Neural progenitor cell (in vitro differentiated cells): Measurements from ENCODE around the gene PADI1. TPM values are rescaled to one million over a fixed set of nuclear protein-coding genes. Genes with fewer than 3 reads are reported as not detected.
A peak's percentile ranks its signal among the peaks of the same experiment; 100 is the strongest.

Source experiments
- DNase-seq: peaks from one replicate; pipeline ENCODE4 v3.0.0-alpha.2; 2016; ENCODE audit warnings: low spot score
- H2AFZ ChIP-seq: fragments of 200-600 bp; sonication (generic); replicated peaks from 2 replicates; pipeline ENCODE4 v1.6.1; 2016; ENCODE audit warnings: antibody characterized with exemption
- H3F3A ChIP-seq: fragments of 200-600 bp; sonication (generic); 2 replicates; pipeline ENCODE4 v1.6.1; 2016; ENCODE audit warnings: antibody characterized with exemption, low read depth
- H3K27ac ChIP-seq: fragments of 200-600 bp; sonication (generic); 2 replicates; pipeline ENCODE4 v1.5.1; 2016; ENCODE audit warnings: mild to moderate bottlenecking
- H3K27me3 ChIP-seq: fragments of 200-600 bp; sonication (generic); 2 replicates; pipeline ENCODE4 v1.6.1; 2016; ENCODE audit warnings: mild to moderate bottlenecking, moderate library complexity
- H3K36me3 ChIP-seq: fragments of 200-600 bp; sonication (generic); 2 replicates; pipeline ENCODE4 v1.5.1; 2016
- H3K4me1 ChIP-seq: fragments of 200-600 bp; sonication (generic); 2 replicates; pipeline ENCODE4 v1.6.1; 2016; ENCODE audit warnings: mixed run types
- H3K4me2 ChIP-seq: fragments of 200-600 bp; sonication (generic); 2 replicates; pipeline ENCODE4 v1.6.1; 2016
- H3K4me3 ChIP-seq: fragments of 200-600 bp; sonication (generic); 2 replicates; pipeline ENCODE4 v1.5.1; 2016
- H3K79me2 ChIP-seq: fragments of 200-600 bp; sonication (generic); 2 replicates; pipeline ENCODE4 v1.6.1; 2016; ENCODE audit warnings: low read depth
- H3K9ac ChIP-seq: fragments of 200-600 bp; sonication (generic); 2 replicates; pipeline ENCODE4 v1.6.1; 2016
- H3K9me3 ChIP-seq: fragments of 200-600 bp; sonication (generic); 2 replicates; pipeline ENCODE4 v1.5.1; 2016; ENCODE audit warnings: low read depth
- H4K20me1 ChIP-seq: fragments of 200-600 bp; sonication (generic); 2 replicates; pipeline ENCODE4 v1.6.1; 2016; ENCODE audit warnings: low read depth
- H3K27ac Mint-ChIP-seq: 3 replicates; pipeline ENCODE4 v1.8.0; 2021; ENCODE audit warnings: mixed read lengths
- H3K27me3 Mint-ChIP-seq: 2 replicates; pipeline ENCODE4 v1.8.0; 2022; ENCODE audit warnings: low read depth, mild to moderate bottlenecking, inconsistent platforms, moderate library complexity, mixed read lengths; ENCODE audit not compliant: insufficient read depth
- H3K36me3 Mint-ChIP-seq: 3 replicates; pipeline ENCODE4 v1.8.0; 2021; ENCODE audit warnings: mixed read lengths
- H3K4me1 Mint-ChIP-seq: 3 replicates; pipeline ENCODE4 v1.8.0; 2021; ENCODE audit warnings: mixed read lengths
- H3K4me3 Mint-ChIP-seq: 3 replicates; pipeline ENCODE4 v1.8.0; 2021; ENCODE audit warnings: mild to moderate bottlenecking, moderate library complexity, mixed read lengths
- H3K9me3 Mint-ChIP-seq: 3 replicates; pipeline ENCODE4 v1.8.0; 2020; ENCODE audit warnings: mixed read lengths
- CTCF ChIP-seq: fragments of 200-600 bp; sonication (generic); IDR thresholded peaks from 2 replicates; pipeline ENCODE4 v1.5.1; 2017; ENCODE audit warnings: antibody characterized with exemption, mild to moderate bottlenecking
- EZH2 ChIP-seq: fragments of 200-600 bp; sonication (generic); IDR thresholded peaks from 2 replicates; pipeline ENCODE4 v1.6.1; 2017; ENCODE audit warnings: antibody characterized with exemption, mild to moderate bottlenecking, moderate library complexity
- EZH2phosphoT487 ChIP-seq: fragments of 200-600 bp; sonication (generic); IDR thresholded peaks from 2 replicates; pipeline ENCODE4 v1.6.1; 2017; ENCODE audit warnings: antibody characterized with exemption
- total RNA-seq: library from RNA; depleted of rRNA; stranded (reverse); fragments of >200 nt; gene quantifications from 2 replicates; pipeline ENCODE4 v1.2.3, GENCODE V29; 2015; ENCODE audit warnings: low replicate concordance

Gene PADI1
- total RNA-seq, 1 donor from 2014 or later = 0.09 TPM

- Mint-ChIP-seq H3K4me1 (peaks cover 28% of the 10 kb centered on the region), H3K9me3 (no peaks in the 10 kb centered on the region), H3K4me3 (no peak overlapping the region), H3K27me3 (peaks cover 13% of the 10 kb centered on the region), H3K36me3 (no peaks in the 10 kb centered on the region), H3K27ac (no peak overlapping the region)
- DNase-seq = no peak
- Histone ChIP-seq H3K27me3 (no peaks in the 10 kb centered on the region), H3K4me1 (peaks cover 35% of the 10 kb centered on the region), H3K79me2 (no peaks in the 10 kb centered on the region), H3K9me3 (no peaks in the 10 kb centered on the region), H2AFZ (no peak overlapping the region), H3F3A (peaks cover 9% of the 10 kb centered on the region), H3K27ac (no peak overlapping the region), H3K4me3 (no peak overlapping the region), H4K20me1 (no peaks in the 10 kb centered on the region), H3K4me2 (no peak overlapping the region), H3K9ac (no peak overlapping the region), H3K36me3 (no peaks in the 10 kb centered on the region)
- TF ChIP-seq EZH2 (no peak), CTCF (no peak)
These were observed 38.3 kb downstream of the PADI1 start for GRCh38 chr1:17243274-17243673.

GRCh38 chr1:17244821-17245740 lies 40.2 kb downstream of the PADI1 start:
- Histone ChIP-seq H3K9ac (no peak overlapping the region), H3K27ac (no peak overlapping the region), H3K4me1 (peaks cover 29% of the 10 kb centered on the region), H4K20me1 (no peaks in the 10 kb centered on the region), H3K4me3 (no peak overlapping the region), H3K79me2 (no peaks in the 10 kb centered on the region), H3K27me3 (no peaks in the 10 kb centered on the region), H3K4me2 (peak overlapping the region; percentile 7), H3K36me3 (no peaks in the 10 kb centered on the region), H3F3A (peaks cover 9% of the 10 kb centered on the region), H2AFZ (peak overlapping the region; percentile 19), H3K9me3 (no peaks in the 10 kb centered on the region)
- DNase-seq = peak; percentile 52
- H3K27ac Mint-ChIP-seq = peak overlapping the region; percentile 69
- peaks cover 24% of the 10 kb centered on the region for H3K4me1 Mint-ChIP-seq
- H3K36me3 Mint-ChIP-seq = no peaks in the 10 kb centered on the region
- H3K9me3 Mint-ChIP-seq = no peaks in the 10 kb centered on the region
- no peak for TF ChIP-seq EZH2
- no peak for TF ChIP-seq CTCF
- TF ChIP-seq EZH2phosphoT487 = no peak
- peaks cover 15% of the 10 kb centered on the region for H3K27me3 Mint-ChIP-seq
- no peak overlapping the region for H3K4me3 Mint-ChIP-seq

GRCh38 chr1:17245816-17246325 lies 40.9 kb downstream of the PADI1 start:
- no peaks in the 10 kb centered on the region for H3K27me3 ChIP-seq
- Mint-ChIP-seq H3K9me3 (no peaks in the 10 kb centered on the region), H3K27me3 (peaks cover 12% of the 10 kb centered on the region), H3K4me3 (no peak overlapping the region), H3K27ac (peak overlapping the region; percentile 69), H3K36me3 (no peaks in the 10 kb centered on the region), H3K4me1 (peaks cover 22% of the 10 kb centered on the region)
- H3K9ac ChIP-seq = no peak overlapping the region
- H3K9me3 ChIP-seq = no peaks in the 10 kb centered on the region
- no peaks in the 10 kb centered on the region for H4K20me1 ChIP-seq
- no peaks in the 10 kb centered on the region for H3K36me3 ChIP-seq
- TF ChIP-seq EZH2phosphoT487 = no peak
- no peaks in the 10 kb centered on the region for H3K79me2 ChIP-seq
- no peak overlapping the region for H3K4me2 ChIP-seq
- DNase-seq = no peak
- H2AFZ ChIP-seq = no peak overlapping the region
- H3F3A ChIP-seq = peaks cover 9% of the 10 kb centered on the region
- no peak overlapping the region for H3K27ac ChIP-seq
- no peak overlapping the region for H3K4me3 ChIP-seq
- H3K4me1 ChIP-seq = peaks cover 22% of the 10 kb centered on the region

- Histone ChIP-seq H2AFZ (no peak overlapping the region), H4K20me1 (no peaks in the 10 kb centered on the region), H3K4me3 (no peak overlapping the region), H3K79me2 (no peaks in the 10 kb centered on the region), H3K4me1 (peaks cover 18% of the 10 kb centered on the region), H3K27me3 (no peaks in the 10 kb centered on the region), H3K27ac (no peak overlapping the region), H3K36me3 (no peaks in the 10 kb centered on the region), H3K9ac (no peak overlapping the region), H3F3A (peaks cover 9% of the 10 kb centered on the region), H3K4me2 (no peak overlapping the region), H3K9me3 (no peaks in the 10 kb centered on the region)
- DNase-seq = no peak
- H3K27ac Mint-ChIP-seq = peak overlapping the region; percentile 46
- no peaks in the 10 kb centered on the region for H3K9me3 Mint-ChIP-seq
- TF ChIP-seq CTCF = no peak
- TF ChIP-seq EZH2phosphoT487 = no peak
- no peak for TF ChIP-seq EZH2
- no peaks in the 10 kb centered on the region for H3K36me3 Mint-ChIP-seq
- H3K27me3 Mint-ChIP-seq = peaks cover 10% of the 10 kb centered on the region
- no peak overlapping the region for H3K4me3 Mint-ChIP-seq
- H3K4me1 Mint-ChIP-seq = peaks cover 21% of the 10 kb centered on the region
These were observed 42.0 kb downstream of the PADI1 start for GRCh38 chr1:17246971-17247370.
